SJCRH30 (cell line): Measurements from ENCODE around the gene TFR2. TPM values are rescaled to one million over a fixed set of nuclear protein-coding genes. Genes with fewer than 3 reads are reported as not detected.

Source experiments
- DNase-seq, 2 experiments: peaks; one replicate each; pipeline ENCODE4 v3.0.0-alpha.2; 2015 to 2020
- H3K27ac ChIP-seq: fragments of 250-450 bp; sonication (Bioruptor Pico); 2 replicates; pipeline ENCODE4 v1.5.1; 2020; ENCODE audit warnings: mild to moderate bottlenecking, moderate library complexity
- H3K27me3 ChIP-seq: fragments of 250-450 bp; sonication (Bioruptor Pico); 2 replicates; pipeline ENCODE4 v1.5.1; 2020; ENCODE audit warnings: mild to moderate bottlenecking, moderate library complexity
- H3K36me3 ChIP-seq: fragments of 250-450 bp; sonication (Bioruptor Pico); 2 replicates; pipeline ENCODE4 v1.5.1; 2020; ENCODE audit warnings: mild to moderate bottlenecking, moderate library complexity
- H3K4me1 ChIP-seq: fragments of 250-450 bp; sonication (Bioruptor Pico); 2 replicates; pipeline ENCODE4 v1.5.1; 2020; ENCODE audit warnings: mild to moderate bottlenecking, moderate library complexity
- H3K4me3 ChIP-seq: fragments of 250-450 bp; sonication (Bioruptor Pico); 2 replicates; pipeline ENCODE4 v1.5.1; 2020; ENCODE audit warnings: mild to moderate bottlenecking, moderate library complexity
- H3K9me3 ChIP-seq: fragments of 250-450 bp; sonication (Bioruptor Pico); replicated peaks from 2 replicates; pipeline ENCODE4 v1.5.1; 2020; ENCODE audit warnings: mild to moderate bottlenecking, moderate library complexity
- total RNA-seq: library from RNA; depleted of rRNA; stranded (reverse); fragments of >200 nt; shearing (Covaris generic); gene quantifications from 2 replicates; pipeline ENCODE4 v1.2.3, GENCODE V29; 2014

The TFR2 gene
- total RNA-seq, 1 experiment from 2014 or later = not detected

- peaks cover 23% of the 10 kb centered on the region; the same call in 1 of the 2 replicates for H3K27me3 ChIP-seq
- H3K4me1 ChIP-seq = no peaks in the 10 kb centered on the region
- no peak for DNase-seq
- no peaks in the 10 kb centered on the region for H3K9me3 ChIP-seq
- no peak overlapping the region for H3K27ac ChIP-seq
- H3K36me3 ChIP-seq = no peaks in the 10 kb centered on the region
- no peak overlapping the region for H3K4me3 ChIP-seq
These were observed 645 bp upstream of the TFR2 start for GRCh38 chr7:100641860-100642533.

GRCh38 chr7:100640517-100641440 lies 573 bp downstream of the TFR2 start:
- Histone ChIP-seq H3K36me3 (no peaks in the 10 kb centered on the region), H3K4me1 (no peaks in the 10 kb centered on the region), H3K27ac (no peak overlapping the region), H3K9me3 (no peaks in the 10 kb centered on the region), H3K27me3 (peaks cover 20% of the 10 kb centered on the region; the same call in 1 of the 2 replicates), H3K4me3 (no peak overlapping the region)
- DNase-seq = no peak

- no peak overlapping the region for H3K27ac ChIP-seq
- DNase-seq = no peak
- no peaks in the 10 kb centered on the region for H3K4me1 ChIP-seq
- H3K27me3 ChIP-seq = peaks cover 17% of the 10 kb centered on the region; the same call in 1 of the 2 replicates
- no peaks in the 10 kb centered on the region for H3K9me3 ChIP-seq
- no peak overlapping the region for H3K4me3 ChIP-seq
- H3K36me3 ChIP-seq = no peaks in the 10 kb centered on the region
These were observed 1.3 kb downstream of the TFR2 start for GRCh38 chr7:100639995-100640516.

GRCh38 chr7:100632951-100633717 lies 8.2 kb downstream of the TFR2 start:
- Histone ChIP-seq H3K27me3 (no peaks in the 10 kb centered on the region; the same call in 1 of the 2 replicates), H3K9me3 (no peaks in the 10 kb centered on the region), H3K36me3 (no peaks in the 10 kb centered on the region), H3K4me3 (no peak overlapping the region), H3K27ac (no peak overlapping the region), H3K4me1 (no peaks in the 10 kb centered on the region)
- no peak for DNase-seq

- no peak for DNase-seq
- Histone ChIP-seq H3K4me1 (no peaks in the 10 kb centered on the region), H3K9me3 (no peaks in the 10 kb centered on the region)
These were observed 11.3 kb downstream of the TFR2 start for GRCh38 chr7:100630066-100630465.

GRCh38 chr7:100629117-100629716 lies 12.1 kb downstream of the TFR2 start:
- peak; percentile 72 to 85 for DNase-seq
- Histone ChIP-seq H3K4me3 (no peak overlapping the region), H3K36me3 (no peaks in the 10 kb centered on the region), H3K9me3 (no peaks in the 10 kb centered on the region), H3K27ac (no peak overlapping the region), H3K27me3 (no peaks in the 10 kb centered on the region; the same call in 1 of the 2 replicates), H3K4me1 (no peaks in the 10 kb centered on the region)

More at GRCh38 chr7:100630066-100630465, 11.3 kb downstream of the TFR2 start:
- no peaks in the 10 kb centered on the region for H3K36me3 ChIP-seq
- no peak overlapping the region for H3K27ac ChIP-seq
- no peak overlapping the region for H3K4me3 ChIP-seq
- H3K27me3 ChIP-seq = no peaks in the 10 kb centered on the region; the same call in 1 of the 2 replicates

GRCh38 chr7:100627238-100627549 lies 14.2 kb downstream of the TFR2 start:
- no peaks in the 10 kb centered on the region for H3K4me1 ChIP-seq
- H3K27ac ChIP-seq = no peak overlapping the region
- H3K36me3 ChIP-seq = no peaks in the 10 kb centered on the region
- H3K27me3 ChIP-seq = no peaks in the 10 kb centered on the region
- H3K9me3 ChIP-seq = no peaks in the 10 kb centered on the region
- DNase-seq = no peak
- H3K4me3 ChIP-seq = no peak overlapping the region

- DNase-seq = peak; percentile 89 to 91
- no peaks in the 10 kb centered on the region for H3K36me3 ChIP-seq
- no peak overlapping the region for H3K27ac ChIP-seq
- no peaks in the 10 kb centered on the region for H3K27me3 ChIP-seq
- H3K9me3 ChIP-seq = no peaks in the 10 kb centered on the region
- peak overlapping the region; percentile 53 for H3K4me3 ChIP-seq
- no peaks in the 10 kb centered on the region for H3K4me1 ChIP-seq
These were observed 14.7 kb downstream of the TFR2 start for GRCh38 chr7:100626530-100627237.

GRCh38 chr7:100626055-100626454 lies 15.3 kb downstream of the TFR2 start:
- Histone ChIP-seq H3K4me3 (peak overlapping the region; percentile 53), H3K27ac (no peak overlapping the region), H3K9me3 (no peaks in the 10 kb centered on the region), H3K4me1 (no peaks in the 10 kb centered on the region), H3K36me3 (no peaks in the 10 kb centered on the region), H3K27me3 (no peaks in the 10 kb centered on the region)
- no peak for DNase-seq

- H3K27me3 ChIP-seq = no peaks in the 10 kb centered on the region
- no peaks in the 10 kb centered on the region for H3K4me1 ChIP-seq
- H3K4me3 ChIP-seq = no peak overlapping the region
- no peaks in the 10 kb centered on the region for H3K36me3 ChIP-seq
- no peaks in the 10 kb centered on the region for H3K9me3 ChIP-seq
- no peak overlapping the region for H3K27ac ChIP-seq
- DNase-seq = no peak
These were observed 17.2 kb downstream of the TFR2 start for GRCh38 chr7:100623951-100624824.

- Histone ChIP-seq H3K4me3 (no peak overlapping the region), H3K4me1 (no peaks in the 10 kb centered on the region), H3K27me3 (no peaks in the 10 kb centered on the region), H3K27ac (no peak overlapping the region), H3K36me3 (no peaks in the 10 kb centered on the region), H3K9me3 (no peaks in the 10 kb centered on the region)
- no peak for DNase-seq
These were observed 19.8 kb downstream of the TFR2 start for GRCh38 chr7:100621554-100621953.

GRCh38 chr7:100620804-100621203 lies 20.5 kb downstream of the TFR2 start:
- no peak overlapping the region for H3K27ac ChIP-seq
- no peak for DNase-seq
- no peaks in the 10 kb centered on the region for H3K36me3 ChIP-seq
- H3K4me1 ChIP-seq = no peaks in the 10 kb centered on the region
- H3K27me3 ChIP-seq = no peaks in the 10 kb centered on the region
- no peaks in the 10 kb centered on the region for H3K9me3 ChIP-seq
- no peak overlapping the region for H3K4me3 ChIP-seq

- DNase-seq = no peak
- H3K36me3 ChIP-seq = no peaks in the 10 kb centered on the region
- no peaks in the 10 kb centered on the region for H3K4me1 ChIP-seq
- H3K9me3 ChIP-seq = no peaks in the 10 kb centered on the region
- no peak overlapping the region for H3K4me3 ChIP-seq
- no peak overlapping the region for H3K27ac ChIP-seq
- H3K27me3 ChIP-seq = no peaks in the 10 kb centered on the region
These were observed 21.1 kb downstream of the TFR2 start for GRCh38 chr7:100620239-100620638.
